Measurements from ENCODE around the gene CENPA.
"Not testable (repeated sequence)": the region's sequence is repeated elsewhere in the genome, so short reads cannot be mapped to it uniquely, and the experiment has no call there.

Gene CENPA

DNA sequence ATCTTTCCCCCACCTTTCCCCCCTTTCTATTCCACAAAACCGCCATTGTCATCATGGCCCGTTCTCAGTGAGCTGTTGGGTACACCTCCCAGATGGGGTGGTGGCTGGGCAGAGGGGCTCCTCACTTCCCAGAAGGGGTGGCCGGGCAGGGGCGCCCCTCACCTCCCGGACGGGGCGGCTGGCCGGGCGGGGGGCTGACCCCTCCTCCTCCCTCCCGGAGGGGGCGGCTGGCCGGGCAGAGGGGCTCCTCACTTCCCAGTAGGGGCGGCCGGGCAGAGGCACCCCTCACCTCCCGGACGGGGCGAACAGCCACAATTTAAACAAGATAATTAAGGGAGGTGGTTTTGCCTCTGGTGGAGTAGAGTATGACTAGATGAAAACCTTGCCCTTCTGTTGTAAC, 9.3 kb downstream of the CENPA start:
- not testable (repeated sequence) for DNase-seq

DNA sequence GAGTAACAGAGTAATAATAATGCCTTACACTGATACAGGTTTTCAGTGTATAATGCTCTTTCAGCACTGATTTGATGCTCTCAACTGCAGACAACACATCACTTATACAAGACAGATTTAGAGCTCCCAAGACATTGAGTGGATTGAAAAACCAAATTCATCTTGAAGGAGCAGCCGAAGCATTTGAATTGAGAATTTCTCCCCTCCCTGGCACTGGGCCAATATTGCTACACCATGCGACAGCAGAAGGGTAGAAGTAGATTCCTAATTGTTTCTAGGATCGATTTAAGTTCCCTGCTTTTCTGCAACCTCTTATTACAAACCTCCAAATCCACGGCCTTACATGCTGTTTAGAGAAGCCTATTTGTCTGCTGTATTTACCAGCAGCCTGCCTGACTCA, 15.5 kb downstream of the CENPA start:
- no peak for DNase-seq

DNA sequence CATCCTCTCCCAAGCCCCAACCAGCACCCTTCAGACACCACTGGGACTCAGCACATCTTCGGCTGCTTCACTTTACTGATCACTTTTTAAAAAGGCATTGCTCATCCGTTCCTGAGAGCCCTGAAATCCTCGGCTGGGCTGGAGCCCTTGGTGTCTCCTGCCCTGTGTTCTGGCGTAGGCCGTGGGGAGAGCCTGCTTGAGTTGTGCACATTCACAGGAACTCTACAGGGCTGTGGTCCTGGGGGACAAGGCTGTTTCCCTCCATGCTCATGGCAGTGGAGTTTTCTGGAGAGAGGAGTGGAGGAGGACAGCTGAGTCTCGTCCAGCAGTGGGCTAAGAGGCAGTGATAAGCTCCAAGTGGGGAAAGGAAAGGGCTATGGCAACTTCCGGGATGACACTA, 15.9 kb downstream of the CENPA start:
- DNase-seq = no peak

DNA sequence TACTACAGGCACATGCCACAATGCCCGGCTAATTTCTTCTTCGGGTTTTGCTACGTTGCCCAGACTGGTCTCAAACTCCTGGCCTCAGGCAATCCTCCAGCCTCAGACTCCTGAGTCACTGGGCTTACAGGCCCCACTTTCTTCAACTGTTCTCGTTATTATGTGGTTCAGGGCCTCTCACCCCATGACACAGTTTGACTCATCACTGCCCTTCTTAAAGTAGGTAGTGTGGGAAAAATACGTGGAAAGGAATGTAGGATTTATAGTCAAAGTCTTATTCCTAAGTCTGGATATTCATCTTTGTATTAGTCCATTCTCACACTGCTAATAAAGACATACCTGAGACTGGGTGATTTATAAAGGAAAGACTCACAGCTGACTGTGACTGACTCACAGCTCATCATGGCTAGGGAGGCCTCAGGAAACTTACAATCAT, 19.4 kb downstream of the CENPA start:
- DNase-seq = no peak

DNA sequence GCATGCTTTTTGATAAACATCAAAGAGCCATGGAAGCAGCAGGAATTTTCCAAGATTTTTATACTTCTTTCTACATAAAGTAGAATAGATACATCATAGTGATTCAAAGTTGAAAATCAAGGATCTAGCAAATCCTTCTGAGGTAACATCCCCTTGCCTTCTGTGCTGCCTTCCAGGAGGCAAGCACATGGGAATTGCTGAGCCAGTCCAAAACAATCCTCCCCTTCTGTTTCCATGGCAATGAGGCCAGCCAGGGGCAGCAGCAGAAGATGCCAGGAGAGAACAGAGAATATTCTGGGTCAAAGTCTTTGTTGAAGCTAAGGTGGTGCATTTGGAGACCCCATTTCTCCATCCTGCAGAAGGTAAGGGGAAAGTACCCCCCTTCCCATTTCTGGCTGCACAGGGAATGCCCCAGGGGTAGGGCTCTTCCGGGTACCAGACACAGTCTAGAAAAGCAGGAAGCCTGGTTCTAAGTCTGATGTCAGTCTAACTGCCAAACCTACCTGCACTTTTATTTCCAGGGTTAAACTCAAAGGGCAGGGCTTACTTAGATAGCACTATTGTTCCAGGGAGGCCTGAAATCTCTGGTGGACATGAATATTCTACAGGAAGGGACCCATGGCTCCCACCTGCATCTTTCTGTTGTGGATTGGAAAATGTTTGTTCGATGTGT, 22.1 kb downstream of the CENPA start:
- no peak for DNase-seq

DNA sequence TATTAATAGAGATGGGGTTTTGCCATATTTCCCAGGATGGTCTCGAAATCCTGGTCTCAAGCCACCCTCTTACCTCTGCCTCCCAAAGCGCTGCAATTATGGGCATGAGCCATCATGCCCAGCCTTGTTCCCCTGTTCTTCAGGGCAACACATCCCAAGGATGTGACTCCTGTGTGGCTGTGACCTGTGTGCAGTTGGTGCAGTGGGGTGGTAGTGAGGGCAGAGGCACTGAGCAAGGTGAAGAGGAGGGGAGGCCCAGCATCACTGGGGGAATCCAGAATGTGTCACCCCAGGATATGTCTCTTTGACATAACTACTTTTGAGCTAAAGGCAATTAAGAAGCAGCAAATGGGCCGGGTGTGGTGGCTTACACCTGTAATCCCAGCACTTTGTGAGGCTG, 23.4 kb downstream of the CENPA start:
- DNase-seq = no peak

DNA sequence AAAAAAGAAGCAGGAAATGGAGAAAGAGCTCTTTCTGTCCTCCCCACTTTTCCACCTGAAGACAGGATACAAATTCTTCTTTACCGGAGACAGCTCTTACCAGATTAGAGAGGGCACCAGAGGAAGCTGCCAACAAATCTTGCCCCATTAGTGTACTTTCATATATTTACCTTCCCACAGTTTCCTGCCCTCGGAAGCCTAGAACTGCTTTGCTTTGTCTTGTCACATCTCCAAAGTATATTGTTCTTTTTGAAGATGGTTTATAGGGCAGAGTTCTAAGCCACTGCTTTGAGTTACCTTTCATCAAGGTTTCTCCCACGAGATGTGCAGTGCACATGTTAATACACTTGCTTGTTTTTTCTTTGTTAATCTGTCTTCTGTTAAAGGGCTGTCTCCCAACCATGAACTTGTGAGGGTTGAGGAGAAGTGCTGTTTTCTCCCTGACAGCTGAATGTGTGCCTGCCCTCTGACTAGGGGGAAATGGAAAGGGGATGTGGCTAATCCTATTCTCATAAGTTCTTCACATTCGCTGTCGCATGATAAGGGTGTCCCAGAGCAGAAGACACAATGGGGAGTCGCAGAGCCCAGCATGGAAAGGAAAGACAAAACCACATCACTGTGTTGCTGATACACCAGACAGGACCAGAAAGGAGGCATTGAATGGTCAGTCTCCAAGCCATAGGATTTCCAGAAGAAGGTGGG, 24.2 kb downstream of the CENPA start:
- no peak for DNase-seq

DNA sequence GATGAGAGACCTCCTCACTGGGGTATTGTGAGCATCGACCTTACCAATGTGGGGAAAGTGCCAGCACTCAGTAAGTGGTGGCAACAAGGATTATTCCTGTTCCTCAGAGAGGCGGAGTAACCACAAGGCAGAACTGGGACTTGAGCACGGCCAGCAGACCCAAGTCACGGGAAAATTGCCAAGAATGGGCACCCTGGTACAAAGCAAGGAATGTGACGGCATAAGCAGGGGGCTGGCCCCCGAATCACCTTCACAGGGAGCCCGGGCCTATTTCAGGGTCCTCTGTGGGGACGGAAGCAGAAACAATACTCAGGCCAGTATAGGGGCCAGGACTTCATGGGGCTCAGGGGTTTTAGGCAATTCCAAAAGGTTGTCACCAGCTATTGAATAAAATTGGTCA, 25.4 kb downstream of the CENPA start:
- no peak for DNase-seq

DNA sequence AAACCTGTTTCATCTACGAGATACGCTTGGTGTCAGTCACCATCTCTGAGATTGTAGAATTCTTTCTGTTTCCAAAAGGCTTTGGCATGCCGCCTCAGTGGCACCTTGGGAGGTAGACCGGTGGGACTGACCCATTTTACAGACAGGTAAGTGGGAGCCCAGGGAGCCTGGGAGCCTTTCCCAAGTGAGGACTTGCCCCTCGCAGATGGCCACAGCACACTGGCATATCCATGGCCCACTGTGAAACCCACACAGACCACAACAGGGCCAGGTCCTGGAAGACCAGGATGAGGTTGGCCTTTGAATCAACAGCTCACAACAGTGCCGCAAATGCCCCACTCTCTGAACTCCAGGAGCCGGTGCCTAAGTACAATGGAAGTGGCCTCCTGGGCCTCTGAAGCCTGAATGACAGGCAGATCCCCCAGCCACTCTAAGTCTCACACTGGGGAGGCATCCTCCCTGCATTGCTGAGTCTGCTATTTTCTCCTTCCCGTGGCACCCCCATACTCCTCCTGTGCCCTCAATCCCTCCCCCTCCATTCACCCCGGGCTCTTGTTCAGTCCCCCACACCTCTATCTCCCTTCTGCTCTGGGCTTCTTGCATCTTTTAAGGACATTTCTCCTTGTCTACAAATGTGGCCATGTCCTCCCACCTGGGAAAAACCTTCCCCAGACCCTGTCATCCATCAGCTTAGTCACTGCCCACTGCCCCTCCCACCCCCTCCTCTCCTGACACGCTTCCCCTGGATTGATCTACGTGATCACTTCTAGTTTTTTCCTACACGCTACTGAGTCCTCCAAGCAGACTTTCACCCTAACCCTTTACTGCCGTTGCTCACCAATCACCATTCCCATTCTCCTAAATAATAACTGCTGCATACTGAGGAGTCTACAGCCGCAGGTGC, 26.2 kb downstream of the CENPA start:
- no peak for DNase-seq

DNA sequence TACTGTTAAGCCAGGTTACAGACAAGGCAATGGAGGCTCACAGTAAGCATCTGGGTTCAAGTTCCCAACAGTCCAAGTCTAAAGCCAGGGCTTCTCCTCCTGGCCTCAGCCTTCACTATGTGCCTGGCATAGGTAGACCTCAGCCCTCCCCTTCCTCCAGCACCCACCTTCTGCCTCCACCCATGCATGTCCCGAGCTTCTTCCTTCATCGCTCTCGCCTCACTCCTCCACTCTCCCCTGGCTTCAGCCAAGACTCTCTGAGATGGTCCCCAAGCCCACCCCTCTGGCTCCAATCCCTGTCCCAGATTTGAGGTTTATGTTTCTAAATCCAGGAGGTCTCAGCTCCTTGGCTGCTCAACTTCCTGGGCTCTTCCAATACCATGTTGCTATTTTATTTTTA, 26.9 kb downstream of the CENPA start:
- DNase-seq = no peak

DNA sequence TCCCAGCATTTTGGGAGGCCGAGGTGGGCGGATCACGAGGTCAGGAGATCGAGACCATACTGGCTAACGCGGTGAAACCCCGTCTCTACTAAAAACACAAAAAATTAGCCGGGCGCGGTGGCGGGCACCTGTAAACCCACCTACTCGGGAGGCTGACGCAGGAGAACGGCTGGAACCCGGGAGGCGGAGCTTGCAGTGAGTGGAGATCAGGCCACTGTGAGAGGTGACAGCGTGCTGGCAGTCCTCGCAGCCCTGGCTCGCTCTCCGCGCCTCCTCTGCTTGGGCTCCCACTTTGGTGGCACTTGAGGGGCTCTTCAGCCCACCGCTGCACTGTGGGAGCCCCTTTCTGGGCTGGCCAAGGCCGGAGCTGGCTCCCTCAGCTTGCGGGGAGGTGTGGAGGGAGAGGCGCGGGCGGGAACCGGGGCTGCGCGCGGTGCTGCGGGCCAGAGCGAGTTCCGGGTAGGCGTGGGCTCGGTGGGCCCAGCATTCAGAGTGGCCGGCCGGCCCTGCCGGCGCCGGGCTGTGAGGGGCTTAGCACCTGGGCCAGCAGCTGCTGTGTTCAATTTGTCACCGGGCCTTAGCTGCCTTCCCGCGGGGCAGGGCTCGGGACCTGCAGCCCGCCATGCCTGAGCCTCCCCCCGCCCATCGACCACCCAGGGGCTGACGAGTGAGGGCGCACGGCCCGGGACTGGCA, 28.4 kb downstream of the CENPA start:
- DNase-seq = not testable (repeated sequence)

DNA sequence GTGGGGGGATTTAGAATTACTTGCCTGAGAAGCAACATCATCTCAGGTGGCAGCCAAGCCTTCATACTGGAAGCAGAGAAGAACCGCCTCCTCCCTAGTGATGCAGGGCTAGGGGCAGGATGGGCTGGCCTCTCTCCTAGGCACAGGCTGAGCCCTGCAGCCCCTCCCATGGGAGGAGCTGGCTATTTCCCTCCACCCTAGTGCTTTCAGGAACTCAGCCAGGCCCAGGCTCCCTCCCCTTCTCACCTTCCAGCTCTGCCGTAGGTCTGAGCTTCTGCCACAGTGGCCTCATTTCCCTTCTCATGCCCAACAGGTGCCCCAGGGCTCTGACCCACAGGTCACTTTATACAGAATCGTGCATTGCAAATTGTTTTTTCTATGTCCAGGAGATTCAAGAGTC, 31.0 kb downstream of the CENPA start:
- DNase-seq = no peak

DNA sequence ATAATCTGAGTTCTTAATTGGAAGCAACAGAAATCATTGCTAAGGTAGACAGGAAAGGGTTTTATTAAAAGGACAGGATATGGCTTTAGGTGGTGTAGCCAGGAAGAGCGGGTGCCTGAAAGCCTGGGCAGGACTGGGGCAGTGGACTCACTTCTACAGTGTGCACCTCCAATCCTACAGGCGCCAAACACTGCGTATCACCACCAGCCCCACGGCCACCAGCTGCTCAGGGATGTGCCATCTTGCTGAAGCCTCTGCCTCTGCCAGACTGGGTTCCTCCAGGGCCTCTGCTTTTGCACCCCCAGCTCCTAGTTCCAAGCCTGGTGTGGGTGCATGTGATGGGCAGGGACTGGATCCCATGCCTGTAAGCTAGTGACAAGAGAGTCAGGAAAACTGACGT, 32.4 kb downstream of the CENPA start:
- no peak for DNase-seq

DNA sequence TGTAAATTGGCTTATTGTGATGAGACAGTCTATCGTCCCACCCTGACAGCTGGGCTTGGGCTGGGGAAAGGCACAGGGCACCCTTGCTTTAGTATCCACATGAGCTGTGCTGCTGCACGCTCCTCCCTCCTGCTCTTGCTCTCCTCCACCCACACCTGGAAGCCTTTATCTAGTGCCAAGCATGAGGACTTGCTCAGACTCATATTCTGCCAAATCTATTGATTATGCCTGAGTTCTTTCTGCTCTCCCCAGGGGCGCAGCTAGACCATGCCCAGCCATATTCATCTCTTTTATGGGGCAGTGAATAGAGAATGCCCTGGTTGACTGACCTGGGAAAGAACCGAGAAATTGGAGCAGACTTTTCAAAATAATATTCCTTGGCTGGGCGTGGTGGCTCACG, 33.1 kb downstream of the CENPA start:
- DNase-seq = no peak

DNA sequence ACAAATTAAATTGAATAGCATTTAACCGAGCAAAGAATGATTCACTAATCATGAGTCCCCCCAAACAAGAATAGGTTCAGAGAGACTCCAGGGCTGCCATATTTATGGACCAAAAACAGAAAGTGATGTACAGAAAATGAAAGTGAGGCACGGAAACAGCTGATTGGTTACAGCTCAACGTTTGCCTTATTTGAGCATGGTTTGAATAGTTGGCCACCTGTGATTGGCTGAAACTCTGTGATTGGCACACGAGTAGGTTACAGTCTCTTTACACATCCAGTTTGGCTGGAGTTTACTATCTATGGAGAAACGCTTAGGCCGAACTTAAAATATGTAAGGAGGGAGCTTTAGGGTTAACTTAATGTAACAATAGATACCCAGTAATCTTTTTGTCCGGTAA, 35.1 kb downstream of the CENPA start:
- no peak for DNase-seq

DNA sequence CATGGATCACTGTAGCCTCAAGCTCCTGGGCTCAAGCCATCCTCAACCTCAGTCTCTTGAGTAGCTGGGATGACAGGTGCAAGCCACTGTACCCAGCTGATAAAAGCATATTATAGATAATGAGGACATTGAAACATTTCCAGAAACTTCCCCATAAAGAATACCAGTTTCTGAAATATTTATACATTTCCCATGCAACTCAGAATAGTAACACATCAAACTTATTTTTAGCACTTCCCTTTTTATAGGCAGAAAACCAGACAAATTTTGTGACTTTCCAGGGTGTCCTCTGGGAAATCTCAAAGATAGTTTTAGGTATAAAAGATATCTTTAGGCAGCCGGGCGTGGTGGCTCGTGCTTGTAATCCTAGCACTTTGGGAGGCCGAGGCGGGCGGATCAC, 37.0 kb downstream of the CENPA start:
- DNase-seq = no peak

DNA sequence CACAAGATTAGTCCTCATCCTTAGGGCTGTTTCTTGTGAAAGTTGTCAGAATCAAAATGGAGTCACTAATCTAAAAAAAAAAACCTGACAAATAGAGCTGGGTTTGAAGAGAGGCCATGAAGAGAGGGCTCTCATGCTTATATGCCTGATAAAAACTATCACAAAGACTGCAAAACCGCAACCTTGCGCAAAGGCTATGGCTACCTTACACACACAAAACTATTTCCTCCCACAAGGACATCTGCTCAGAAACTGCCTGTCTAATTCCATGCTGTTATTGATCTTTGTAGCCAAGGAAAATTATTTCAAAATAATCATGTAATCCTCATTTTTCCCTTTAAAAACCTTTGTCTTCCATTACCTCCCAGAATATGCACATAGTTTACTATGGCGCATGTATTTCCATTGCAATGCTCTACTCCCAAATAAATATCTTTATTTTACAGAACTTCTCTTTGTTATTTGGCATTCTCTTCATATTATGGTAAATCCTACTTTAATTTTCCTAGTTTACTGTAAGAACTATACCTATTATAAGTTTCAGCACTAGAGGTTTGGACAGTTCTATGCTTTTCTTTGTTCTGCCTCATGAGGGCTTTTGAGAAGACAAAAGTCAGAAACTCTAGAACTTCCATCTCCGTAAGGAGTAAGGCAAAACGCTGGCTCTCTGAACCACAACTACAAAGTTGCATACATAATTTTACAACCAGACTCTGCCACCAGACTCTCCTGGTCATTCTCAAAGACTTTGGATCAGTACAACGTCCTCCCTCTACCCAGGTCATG, 52.5 kb downstream of the CENPA start:
- no peak for DNase-seq

DNA sequence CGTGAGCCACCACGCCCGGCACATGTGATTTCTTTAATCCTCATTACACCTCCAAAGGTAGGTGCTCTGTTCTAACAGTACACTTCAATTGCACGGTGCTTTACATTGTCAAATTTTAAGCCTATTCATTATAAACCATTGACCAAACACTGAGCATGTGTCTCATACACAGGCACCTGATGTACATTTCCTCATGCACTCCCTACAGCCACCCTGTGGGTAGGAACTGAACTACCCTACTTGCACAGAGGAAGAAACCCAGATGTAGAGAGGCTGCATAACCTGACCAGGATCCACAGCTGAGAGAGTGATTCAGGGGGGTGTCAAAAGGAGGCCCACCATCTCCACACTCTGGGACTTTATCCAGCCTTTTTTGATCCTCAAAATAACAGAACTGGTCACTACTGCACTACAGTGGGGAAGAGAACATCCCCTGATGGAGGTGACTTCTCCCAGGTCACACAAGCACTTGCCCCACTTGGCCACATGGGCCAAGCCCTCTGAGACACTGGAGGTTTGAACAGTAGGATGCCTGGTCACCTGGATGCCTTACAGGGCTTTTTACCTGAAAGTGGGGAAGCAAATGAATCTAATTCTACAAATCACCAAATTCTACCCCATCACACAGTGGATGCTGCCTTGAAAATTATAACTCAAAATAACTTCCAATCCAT, 55.2 kb downstream of the CENPA start:
- no peak for DNase-seq

DNA sequence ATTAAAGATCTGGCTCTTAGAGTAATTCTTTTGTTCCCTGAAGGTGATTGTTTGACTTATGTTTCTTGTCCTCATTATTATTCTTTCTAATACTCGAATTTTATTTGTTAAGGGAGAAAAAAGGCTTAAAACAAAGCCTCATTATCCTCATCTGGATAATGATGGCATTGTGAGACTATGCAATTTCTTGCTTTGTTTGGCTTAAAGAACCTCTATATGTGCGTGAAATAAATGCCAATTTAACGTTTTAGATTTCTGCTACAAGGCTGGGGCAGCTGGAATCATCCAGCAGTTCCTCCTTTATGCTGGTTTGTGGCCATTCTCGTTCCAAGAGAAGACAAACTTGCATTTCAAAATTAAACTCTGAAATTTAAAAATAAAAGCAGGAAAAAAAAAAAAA, 57.2 kb downstream of the CENPA start:
- DNase-seq = no peak
